Dermis blood vessel endothelial cell (primary cell): Measurements from ENCODE around the gene JADE2. TPM values are rescaled to one million over a fixed set of nuclear protein-coding genes. Genes with fewer than 3 reads are reported as not detected.

Source experiments
- DNase-seq: peaks from one replicate; pipeline ENCODE4 v3.0.0; 2010
- total RNA-seq: library from RNA; depleted of rRNA; stranded (reverse); fragments of >200 nt; gene quantifications from 2 replicates; pipeline ENCODE4 v1.2.3, GENCODE V29; 2014

Gene JADE2
- total RNA-seq, 1 donor from 2014 or later: 23.3 TPM

GRCh38 chr5:134571693-134572405 is 46.4 kb downstream of the JADE2 start:
- no peak for DNase-seq

DNA sequence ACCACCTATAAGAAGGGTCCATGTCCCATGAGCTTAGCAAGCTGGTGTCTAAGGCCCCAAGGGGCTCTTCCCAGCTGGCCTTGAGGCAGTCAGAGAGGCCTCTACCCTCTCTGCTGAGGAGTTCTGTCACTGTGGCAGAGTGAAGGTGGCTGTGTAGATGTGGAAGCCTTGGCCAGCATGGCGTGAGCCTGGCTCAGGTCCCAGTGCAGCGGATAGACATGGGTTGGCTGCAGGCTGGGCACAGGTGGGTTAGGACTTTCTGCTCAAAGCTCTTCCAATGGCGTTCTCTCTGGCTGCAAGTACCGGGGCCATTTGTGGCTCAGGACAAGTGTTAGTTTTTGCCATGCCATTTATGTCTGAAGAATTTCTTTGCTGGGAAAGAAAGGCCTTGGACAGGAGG is 47.3 kb downstream of the JADE2 start:
- no peak for DNase-seq

- DNase-seq: no peak
These were observed 49.1 kb downstream of the JADE2 start for GRCh38 chr5:134574521-134574920.

DNA sequence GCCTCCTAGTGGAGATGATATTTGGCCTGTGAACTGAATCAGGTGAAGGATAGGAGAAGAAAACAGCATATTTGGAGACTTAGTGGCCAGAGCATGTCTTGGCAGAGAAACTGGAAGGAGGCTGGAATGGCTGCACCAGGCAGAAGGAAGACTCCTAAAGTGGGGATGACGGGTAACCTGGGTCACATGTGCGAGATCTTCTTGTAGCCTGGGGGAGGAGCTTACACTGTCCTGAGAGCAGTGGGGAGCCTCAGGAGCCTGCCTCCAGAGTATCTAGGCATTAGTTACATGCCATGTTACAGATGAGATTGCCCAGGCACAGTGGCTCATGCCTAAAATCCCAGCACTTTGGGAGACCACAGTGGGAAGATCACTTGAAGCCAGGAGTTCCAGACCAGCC is 49.8 kb downstream of the JADE2 start:
- DNase-seq: no peak

DNA sequence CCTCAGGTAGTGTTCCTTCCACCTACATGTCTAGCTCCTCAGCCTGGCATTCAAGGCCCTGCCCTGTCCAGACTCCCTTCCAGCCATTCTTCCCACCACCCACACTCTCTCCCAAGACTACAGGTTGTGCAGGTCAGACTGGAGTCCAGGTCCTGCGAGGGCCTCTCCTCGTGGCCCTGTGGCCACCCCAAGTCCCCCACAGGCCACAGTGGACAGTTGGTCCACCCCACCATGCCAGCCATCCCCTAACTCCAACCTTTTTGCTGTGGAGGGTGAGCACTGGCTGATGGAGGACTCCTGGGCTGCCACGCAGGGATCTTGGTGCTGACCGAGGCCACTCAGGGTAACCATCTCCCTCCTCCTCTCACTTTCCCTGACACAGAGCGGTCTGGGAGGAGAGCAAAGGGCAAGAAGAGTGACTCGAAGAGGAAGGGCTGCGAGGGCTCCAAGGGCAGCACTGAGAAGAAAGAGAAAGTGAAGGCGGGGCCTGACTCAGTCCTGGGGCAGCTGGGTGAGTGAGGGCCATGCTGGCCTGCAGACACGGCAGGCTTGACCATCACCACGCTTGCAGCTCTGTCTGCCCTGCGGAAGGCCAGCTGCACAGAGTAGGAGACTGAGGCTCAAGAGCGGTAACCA is 51.0 kb downstream of the JADE2 start:
- DNase-seq: no peak

DNA sequence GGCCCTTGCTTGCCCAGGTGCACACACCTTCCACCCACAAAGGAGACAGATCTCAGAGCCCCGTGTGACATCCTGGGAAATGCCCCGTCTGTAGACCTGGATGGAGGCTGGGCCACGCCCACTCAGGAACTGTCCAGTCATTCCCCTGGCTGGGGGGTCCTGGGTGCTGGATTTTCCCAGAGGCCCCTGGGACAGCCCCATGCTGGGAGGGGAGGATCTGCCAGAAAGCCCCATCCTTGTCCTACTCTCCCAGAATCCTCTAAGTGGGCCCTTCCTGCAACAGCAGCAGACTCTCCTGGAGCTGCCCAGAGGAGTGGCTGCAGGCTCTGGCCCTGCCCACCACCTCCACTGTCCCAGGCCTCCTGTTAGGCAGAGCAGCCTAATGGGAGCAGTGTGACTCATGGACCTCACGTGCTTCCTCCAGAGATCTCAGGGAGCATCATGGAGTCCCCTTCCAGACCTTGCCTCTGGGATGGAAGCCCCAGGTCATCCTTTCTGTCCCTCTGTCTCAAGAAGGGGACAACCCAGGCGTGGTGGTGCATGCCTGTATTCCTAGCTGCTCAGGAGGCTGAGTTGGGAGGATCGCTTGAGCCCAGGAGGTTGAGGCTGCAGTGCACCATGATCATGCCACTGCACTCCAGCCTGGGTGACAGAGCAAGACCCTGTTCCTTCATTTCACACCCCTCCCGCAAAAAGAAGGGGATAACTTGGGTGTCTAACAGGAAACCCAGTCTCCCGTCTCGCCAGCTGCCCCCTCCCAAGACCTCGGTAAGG is 51.7 kb downstream of the JADE2 start:
- DNase-seq: peak; percentile 87

DNA sequence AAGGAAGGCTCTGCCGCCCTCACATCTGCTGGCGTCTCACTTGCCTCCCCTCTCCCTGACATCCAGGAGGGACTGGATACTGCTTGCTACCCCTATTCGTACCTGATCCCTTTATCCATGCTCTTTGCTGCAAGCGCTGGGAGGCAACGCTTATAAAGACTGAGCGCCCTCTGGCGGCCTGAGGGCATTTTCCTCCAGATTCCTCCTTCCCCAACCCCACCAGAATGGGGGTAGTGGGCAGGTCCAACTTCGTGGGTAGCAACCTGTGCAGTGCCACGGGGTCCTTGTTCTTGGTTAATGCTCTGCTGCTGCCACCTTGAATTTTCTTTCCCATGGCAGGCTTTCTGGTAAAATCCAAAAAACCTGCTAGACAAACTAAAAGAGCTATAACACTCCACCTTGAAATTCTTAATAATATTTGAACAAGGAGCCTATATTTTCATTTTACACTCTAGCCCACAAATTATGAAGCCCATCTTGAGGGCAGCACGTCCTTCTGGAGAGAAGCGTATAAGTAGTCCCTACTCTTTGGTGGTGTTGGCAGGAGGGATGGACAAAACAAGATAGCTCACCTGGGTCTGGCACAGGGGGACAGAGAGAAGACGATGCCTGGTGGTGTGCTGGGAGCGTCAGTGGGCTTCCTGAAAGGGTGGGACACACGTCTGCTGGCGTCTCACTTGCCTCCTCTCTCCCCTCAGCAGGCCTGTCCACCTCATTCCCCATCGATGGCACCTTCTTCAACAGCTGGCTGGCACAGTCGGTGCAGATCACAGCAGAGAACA is 52.5 kb downstream of the JADE2 start:
- peak; percentile 90 for DNase-seq

DNA sequence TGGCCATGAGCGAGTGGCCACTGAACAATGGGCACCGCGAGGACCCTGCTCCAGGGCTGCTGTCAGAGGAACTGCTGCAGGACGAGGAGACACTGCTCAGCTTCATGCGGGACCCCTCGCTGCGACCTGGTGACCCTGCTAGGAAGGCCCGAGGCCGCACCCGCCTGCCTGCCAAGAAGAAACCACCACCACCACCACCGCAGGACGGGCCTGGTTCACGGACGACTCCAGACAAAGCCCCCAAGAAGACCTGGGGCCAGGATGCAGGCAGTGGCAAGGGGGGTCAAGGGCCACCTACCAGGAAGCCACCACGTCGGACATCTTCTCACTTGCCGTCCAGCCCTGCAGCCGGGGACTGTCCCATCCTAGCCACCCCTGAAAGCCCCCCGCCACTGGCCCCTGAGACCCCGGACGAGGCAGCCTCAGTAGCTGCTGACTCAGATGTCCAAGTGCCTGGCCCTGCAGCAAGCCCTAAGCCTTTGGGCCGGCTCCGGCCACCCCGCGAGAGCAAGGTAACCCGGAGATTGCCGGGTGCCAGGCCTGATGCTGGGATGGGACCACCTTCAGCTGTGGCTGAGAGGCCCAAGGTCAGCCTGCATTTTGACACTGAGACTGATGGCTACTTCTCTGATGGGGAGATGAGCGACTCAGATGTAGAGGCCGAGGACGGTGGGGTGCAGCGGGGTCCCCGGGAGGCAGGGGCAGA is 53.3 kb downstream of the JADE2 start:
- DNase-seq: no peak

DNA sequence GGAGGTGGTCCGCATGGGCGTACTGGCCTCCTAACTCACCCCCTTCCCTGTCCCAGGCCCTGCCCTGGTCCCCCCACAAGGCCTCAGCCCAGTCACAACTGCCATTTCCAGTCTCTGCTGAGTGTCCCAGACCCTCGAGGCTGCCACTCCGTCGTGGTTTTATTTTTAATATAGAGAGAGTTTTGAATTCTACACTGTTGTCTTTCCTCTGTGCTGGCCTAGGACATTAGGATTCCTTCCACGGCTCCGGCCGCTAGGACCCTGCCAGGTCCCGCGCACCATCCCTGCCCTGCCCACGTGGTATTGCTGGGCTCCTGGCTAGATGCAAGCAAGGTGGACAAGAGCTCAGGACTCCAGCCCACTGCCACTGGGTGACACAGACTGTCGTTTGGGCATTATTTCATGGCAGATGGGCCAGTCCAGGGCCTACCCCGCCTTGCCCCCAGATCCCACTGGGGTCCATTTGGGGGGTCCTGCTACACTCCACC is 53.9 kb downstream of the JADE2 start:
- no peak for DNase-seq

- peak; percentile 76 for DNase-seq
These were observed 54.6 kb downstream of the JADE2 start for GRCh38 chr5:134580001-134580460.

- DNase-seq: peak; percentile 33
These were observed 55.9 kb downstream of the JADE2 start for GRCh38 chr5:134581241-134581981.

DNA sequence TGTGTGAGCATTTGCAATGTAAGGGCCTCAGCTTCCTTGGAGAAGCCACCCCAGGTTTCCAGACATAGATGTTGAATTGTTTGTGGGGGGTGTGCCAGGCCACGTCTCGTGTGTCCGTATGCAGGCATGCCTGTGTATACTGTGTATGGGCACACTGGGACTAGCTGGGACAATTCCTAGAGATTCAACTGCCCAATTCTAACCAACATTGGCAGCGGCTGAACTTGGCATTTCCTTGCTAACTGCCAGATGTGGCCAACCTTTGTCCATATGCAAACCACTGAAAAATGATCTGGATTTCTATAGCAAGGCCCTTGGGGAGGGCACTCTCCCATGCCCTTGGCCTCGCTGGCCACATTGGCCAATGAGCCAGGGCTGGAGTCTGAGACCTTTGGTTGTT is 56.8 kb downstream of the JADE2 start:
- no peak for DNase-seq

GRCh38 chr5:134582941-134583340 is 57.5 kb downstream of the JADE2 start:
- no peak for DNase-seq

- no peak for DNase-seq
These were observed 58.3 kb downstream of the JADE2 start for GRCh38 chr5:134583766-134584165.

- no peak for DNase-seq
These were observed 59.2 kb downstream of the JADE2 start for GRCh38 chr5:134584662-134585061.

GRCh38 chr5:134585966-134586365 is 60.5 kb downstream of the JADE2 start:
- DNase-seq: no peak

GRCh38 chr5:134586866-134587524 is 61.5 kb downstream of the JADE2 start:
- DNase-seq: peak; percentile 89

DNA sequence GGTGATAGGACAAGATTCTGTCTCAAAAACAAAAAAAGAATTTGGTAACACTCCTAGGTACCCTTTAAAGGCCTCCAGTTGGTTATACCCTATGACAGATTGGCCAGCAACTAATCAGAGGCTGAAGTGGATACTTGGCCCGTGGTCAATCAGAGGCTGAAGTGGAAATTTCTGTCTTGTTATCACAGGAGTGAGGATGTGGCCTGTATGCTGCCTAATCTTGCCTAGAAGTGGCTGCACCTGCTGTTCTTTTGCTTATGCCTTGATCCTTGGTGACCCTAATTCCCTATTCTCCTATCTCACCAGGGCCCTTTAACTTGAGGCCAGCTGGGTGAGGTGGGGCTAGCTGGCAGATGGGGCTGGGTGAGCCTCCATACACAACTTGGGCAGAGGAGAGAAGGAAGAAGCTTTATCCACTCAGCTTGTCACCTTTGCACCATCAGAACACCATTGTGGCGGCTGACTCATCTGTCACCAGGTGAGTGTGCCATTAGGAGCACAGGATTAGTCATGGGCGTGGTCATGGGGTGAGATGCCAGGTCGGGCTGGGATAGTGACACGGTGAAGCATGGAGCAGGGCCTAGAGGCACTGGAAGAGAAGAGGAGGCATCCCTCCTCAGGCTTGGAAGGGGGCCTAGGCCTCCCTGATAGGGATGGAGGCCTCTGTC is 65.7 kb downstream of the JADE2 start:
- no peak for DNase-seq

DNA sequence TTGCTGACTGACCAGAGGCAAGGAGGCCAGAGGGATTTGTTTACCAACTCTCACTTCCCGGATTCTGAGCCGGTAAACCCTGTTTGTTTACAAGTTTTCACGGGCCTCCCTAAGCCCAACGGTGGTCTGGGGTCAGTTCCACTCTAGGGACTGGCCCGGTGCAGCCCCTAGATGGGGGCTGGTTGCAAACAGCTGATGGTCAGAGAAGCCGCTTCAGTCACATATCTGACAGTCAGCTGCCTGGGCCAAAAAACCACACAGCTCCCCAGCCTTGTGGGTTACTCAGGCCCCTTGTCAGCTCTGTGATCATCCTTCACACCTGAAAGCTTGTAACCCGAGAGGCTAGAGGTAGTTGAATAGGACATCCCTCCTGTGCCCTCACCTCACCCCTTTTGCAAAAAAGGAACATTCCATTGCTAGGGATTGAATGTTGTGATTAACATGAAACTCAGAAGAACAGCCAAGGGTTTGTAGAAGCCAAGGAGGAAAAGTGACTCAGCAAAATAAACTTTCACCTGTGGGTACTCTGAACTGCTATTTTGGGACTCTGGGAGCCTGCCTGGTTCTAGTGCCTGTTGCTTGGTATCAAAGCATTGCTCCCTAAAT is 66.8 kb downstream of the JADE2 start:
- DNase-seq: peak; percentile 25

DNA sequence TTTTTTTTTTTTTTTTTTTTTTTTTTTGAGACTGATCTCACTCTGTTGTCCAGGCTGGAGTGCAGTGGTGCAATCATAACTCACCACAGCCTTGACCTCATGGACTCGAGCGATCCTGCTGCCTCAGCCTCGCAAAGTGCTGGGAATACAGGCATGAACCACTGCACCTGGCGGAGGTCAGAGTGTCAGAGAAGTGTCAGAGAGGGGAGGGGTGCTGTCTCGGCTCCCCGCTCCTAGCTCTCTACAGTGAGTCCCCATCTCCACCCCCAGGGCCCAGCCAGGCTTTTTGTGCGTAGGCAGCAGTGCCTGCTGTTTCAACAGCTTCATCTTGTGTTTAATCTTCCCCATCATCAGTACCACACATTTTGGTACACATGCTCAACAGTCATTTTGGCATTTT is 68.9 kb downstream of the JADE2 start:
- no peak for DNase-seq
